HepG2 (cell line): ENCODE data around the gene NCBP2. TPM values are rescaled to one million over a fixed set of nuclear protein-coding genes. Genes with fewer than 3 reads are reported as not detected.

Experiments used
- ATAC-seq: fragments of 200-7000 bp; cut with Tn5 transposase; 3 replicates; pipeline ENCODE4 v1.9.1; 2020; ENCODE audit warnings: mild to moderate bottlenecking, moderate library complexity
- BruUV-seq: library from RNA; stranded (reverse); fragments of 400-500 nt; replicated peaks from 2 replicates; lab custom pipeline; 2021; lab: Mats Ljungman, UMichigan
- CTCF ChIA-PET: fragments of 300-600 bp; formaldehyde crosslinking; extraction: SDS; loops from one replicate; lab custom pipeline; 2021; ENCODE audit warnings: low total read pairs, inconsistent platforms, low intra/inter-chr PET ratio; lab: Yijun Ruan, JAX
- POLR2A ChIA-PET: fragments of 350-600 bp; sonication (Branson Sonifier 250); formaldehyde crosslinking; loops from one replicate; lab custom pipeline; 2020; ENCODE audit warnings: antibody characterized with exemption, inconsistent platforms; lab: Yijun Ruan, JAX
- DNase-seq: peaks from one replicate; pipeline ENCODE4 v3.0.0-alpha.2; 2015; ENCODE audit warnings: low spot score
- FAIRE-seq: peaks from 3 replicates; lab custom pipeline; 2011; peaks lifted over from hg19 to GRCh38; lab: Jason Lieb, UNC
- H2AFZ ChIP-seq: one replicate; pipeline ENCODE4 v1.6.1; 2011; ENCODE audit warnings: low read length, inconsistent platforms
- H3K27ac ChIP-seq: fragments of 300-600 bp; 3 replicates; pipeline ENCODE4 v1.8.0; 2011; ENCODE audit warnings: mixed run types, mild to moderate bottlenecking, mixed read lengths, low read length, inconsistent platforms; ENCODE audit not compliant: insufficient read depth; ENCODE audit errors: extremely low read length
- H3K27me3 ChIP-seq, 2 experiments: fragments of 200-600 bp in 1 of 2; 2 replicates in 1 of 2; 3 replicates in 1 of 2; pipeline versions ENCODE4 v1.6.0 to v1.8.0; 2011; ENCODE audit warnings: low read length in 2 of 2, mild to moderate bottlenecking in 2 of 2, moderate library complexity in 2 of 2, inconsistent platforms in 1 of 2; ENCODE audit not compliant: insufficient read depth in 2 of 2, control insufficient read depth in 1 of 2
- H3K36me3 ChIP-seq, 2 experiments: fragments of 200-600 bp in 1 of 2; replicated peaks in 1 of 2; 2 replicates in 1 of 2; 3 replicates in 1 of 2; pipeline versions ENCODE4 v1.5.1 to v1.8.0; 2011; ENCODE audit warnings: low read length in 2 of 2, inconsistent platforms in 1 of 2; ENCODE audit not compliant: insufficient read depth in 2 of 2, control insufficient read depth in 1 of 2
- H3K4me1 ChIP-seq: 2 replicates; pipeline ENCODE4 v1.5.1; 2012; ENCODE audit warnings: low read length, inconsistent platforms; ENCODE audit not compliant: insufficient read depth
- H3K4me2 ChIP-seq: 2 replicates; pipeline ENCODE4 v1.6.0; 2011; ENCODE audit warnings: low read depth, low read length, inconsistent platforms
- H3K4me3 ChIP-seq, 3 experiments: fragments of 200-600 bp in 1 of 3; sonication (generic), shearing (Covaris generic) in 1 of 3; replicated peaks in 1 of 3; 2 replicates each; pipeline ENCODE4 v1.5.1; 2011 to 2016; ENCODE audit warnings: low read length in 3 of 3, inconsistent platforms in 2 of 3, low read depth in 2 of 3, mild to moderate bottlenecking in 2 of 3, control low read depth in 1 of 3, mixed read lengths in 1 of 3; ENCODE audit not compliant: insufficient read depth in 1 of 3
- H3K79me2 ChIP-seq: one replicate; pipeline ENCODE4 v1.6.1; 2011; ENCODE audit warnings: low read length, inconsistent platforms; ENCODE audit not compliant: insufficient read depth
- H3K9ac ChIP-seq: 2 replicates; pipeline ENCODE4 v1.6.0; 2011; ENCODE audit warnings: mild to moderate bottlenecking, low read depth, low read length, inconsistent platforms; ENCODE audit not compliant: insufficient read depth
- H3K9me3 ChIP-seq: 2 replicates; pipeline ENCODE4 v1.5.1; 2012; ENCODE audit warnings: mild to moderate bottlenecking, low read length
- H4K20me1 ChIP-seq: 2 replicates; pipeline ENCODE4 v1.6.0; 2011; ENCODE audit warnings: inconsistent platforms, mild to moderate bottlenecking, low read length, moderate library complexity; ENCODE audit not compliant: insufficient read depth
- FOXK2 ChIP-seq: fragments of 450-650 bp; IDR thresholded peaks from 2 replicates; pipeline ENCODE4 v1.6.1; 2016
- HNRNPUL1 ChIP-seq: fragments of 200-400 bp; formaldehyde crosslinking; IDR thresholded peaks from 2 replicates; pipeline ENCODE4 v1.6.1; 2017; ENCODE audit warnings: low read depth, mild to moderate bottlenecking, low read length, moderate library complexity
- NCOA1 ChIP-seq: sonication (generic); formaldehyde crosslinking; IDR thresholded peaks from 2 replicates; pipeline ENCODE4 v1.9.0; 2021; ENCODE audit warnings: missing genetic modification reagents
- SIN3B ChIP-seq: fragments of 150-350 bp; IDR thresholded peaks from 2 replicates; pipeline ENCODE4 v1.6.1; 2014; ENCODE audit warnings: low read length
- SOX6 ChIP-seq, 2 experiments: fragments of 450-650 bp in 1 of 2; sonication (generic) in 1 of 2; formaldehyde crosslinking in 1 of 2; IDR thresholded peaks; 2 replicates each; pipeline versions ENCODE4 v1.4.0 to v1.6.1; 2017 to 2020; ENCODE audit warnings: antibody characterized with exemption in 1 of 2, mild to moderate bottlenecking in 1 of 2, missing genetic modification reagents in 1 of 2
- TAF15 ChIP-seq: fragments of 200-400 bp; formaldehyde crosslinking; IDR thresholded peaks from one replicate; pipeline ENCODE4 v1.6.1; 2018; ENCODE audit warnings: mild to moderate bottlenecking, low read depth, low read length; ENCODE audit not compliant: poor library complexity, severe bottlenecking
- TGIF2 ChIP-seq: IDR thresholded peaks from 2 replicates; pipeline ENCODE4 v1.6.1; 2016; ENCODE audit warnings: control low read depth, missing compliant biosample characterization
- ZBTB20 ChIP-seq: sonication (generic); formaldehyde crosslinking; IDR thresholded peaks from 2 replicates; pipeline ENCODE4 v1.8.1; 2023; ENCODE audit warnings: missing genetic modification reagents, low read depth, mild to moderate bottlenecking, borderline replicate concordance
- ZNF24 ChIP-seq: fragments of 450-650 bp; IDR thresholded peaks from 2 replicates; pipeline ENCODE4 v1.6.1; 2017; ENCODE audit warnings: antibody characterized with exemption, mild to moderate bottlenecking
- ZNF407 ChIP-seq: sonication (generic); formaldehyde crosslinking; IDR thresholded peaks from one replicate; pipeline ENCODE4 v1.5.1; 2020; ENCODE audit warnings: mild to moderate bottlenecking, missing genetic modification reagents; ENCODE audit errors: not compliant biosample characterization
- ZNF747 ChIP-seq: sonication (generic); formaldehyde crosslinking; IDR thresholded peaks from 2 replicates; pipeline ENCODE4 v1.8.1; 2023; ENCODE audit warnings: missing genetic modification reagents, mild to moderate bottlenecking, borderline replicate concordance
- WGBS: methylation state at CpG from one replicate; pipeline ENCODE4 v1.1.6; 2017; ENCODE audit warnings: low lambda C conversion rate; 5-methylcytosine and 5-hydroxymethylcytosine counted together
- in situ Hi-C: cut with HindIII; loops from 2 replicates; pipeline ENCODE4 v1.10.0; 2017; ENCODE audit warnings: low pct_unique_long_range_greater_than_20kb; ENCODE audit not compliant: extremely low pct_ligation_motif_present
- intact Hi-C: fragments of 100-400 bp; cut with micrococcal nuclease; formaldehyde crosslinking; loops from one replicate; pipeline ENCODE4 v1.10.0; 2022; ENCODE audit not compliant: unreplicated experiment
- polyA plus RNA-seq, 8 experiments: library from polyadenylated mRNA; depleted of rRNA in 3 of 8; stranded (reverse) in 7 of 8; unstranded in 1 of 8; fragments of >200 nt; fragmentation: Illumina TruSeq in 4 of 8; extraction: Trizol in 4 of 8; gene quantifications; 2 replicates each; pipeline versions ENCODE4 v1.2.1 to v1.2.3, GENCODE V29; 2011 to 2016; ENCODE audit warnings: low read depth in 4 of 8, missing spikeins in 1 of 8, mixed read lengths in 1 of 8; ENCODE audit not compliant: insufficient read depth in 1 of 8
- total RNA-seq, 5 experiments: library from RNA; depleted of rRNA; stranded (reverse); fragments of >200 nt; fragmentation: Illumina TruSeq; extraction: Trizol; gene quantifications; 2 replicates each; pipeline ENCODE4 v1.2.3, GENCODE V29; 2016; ENCODE audit warnings: low read depth in 1 of 5
- TF ChIP-seq, protein P1 (sequence below): conservative IDR thresholded peaks from 2 replicates; pipeline ENCODE4 v1.6.1; 2018; ENCODE audit warnings: missing genetic modification reagents

Gene NCBP2
- total and polyA plus RNA-seq, 2 of the 13 experiments (the other 11 are each of a cell fraction or from before 2014, with no cell fraction given): 58.7 to 95.5 TPM

- TSS peak; percentile 16 for BruUV-seq
- FAIRE-seq (no peak), DNase-seq (no peak), ATAC-seq (no peak)
- no peaks in the 10 kb centered on the region for H3K79me2 ChIP-seq
- intact Hi-C loops: no loop called here
- H3K36me3 ChIP-seq: peaks cover 24 to 78% of the 10 kb centered on the region in 2 experiments
- H3K27ac ChIP-seq: no peak overlapping the region
- H4K20me1 ChIP-seq: no peaks in the 10 kb centered on the region
- ChIA-PET POLR2A (no interaction called here), CTCF (no interaction called here)
- 96% methylated on average over 12 of the region's 12 CpGs for WGBS
- H3K4me2 ChIP-seq: no peak overlapping the region
- H3K27me3 ChIP-seq: no peaks in the 10 kb centered on the region
- in situ Hi-C loops: no loop called here
- no peaks in the 10 kb centered on the region for H3K9me3 ChIP-seq
- no peak overlapping the region for H3K9ac ChIP-seq
- no peak overlapping the region for H2AFZ ChIP-seq
- H3K4me1 ChIP-seq: peaks cover 6% of the 10 kb centered on the region; the same call in 1 of the 2 replicates
- no peak overlapping the region for H3K4me3 ChIP-seq
- TF ChIP-seq ZNF407 (CRISPR knock-in tag) (no peak), ZBTB20 (CRISPR knock-in tag) (no peak), SOX6 (IDR thresholded peaks at IDR 0.05) (no peak), SOX6 (CRISPR knock-in tag; IDR thresholded peaks at IDR 0.05) (no peak), HNRNPUL1 (no peak), FOXK2 (no peak), TAF15 (no peak), SIN3B (no peak), ZNF24 (no peak), TGIF2 (CRISPR knock-in tag) (no peak), NCOA1 (CRISPR knock-in tag) (no peak), ZNF747 (CRISPR knock-in tag) (no peak)
- TF ChIP-seq, protein P1, sequence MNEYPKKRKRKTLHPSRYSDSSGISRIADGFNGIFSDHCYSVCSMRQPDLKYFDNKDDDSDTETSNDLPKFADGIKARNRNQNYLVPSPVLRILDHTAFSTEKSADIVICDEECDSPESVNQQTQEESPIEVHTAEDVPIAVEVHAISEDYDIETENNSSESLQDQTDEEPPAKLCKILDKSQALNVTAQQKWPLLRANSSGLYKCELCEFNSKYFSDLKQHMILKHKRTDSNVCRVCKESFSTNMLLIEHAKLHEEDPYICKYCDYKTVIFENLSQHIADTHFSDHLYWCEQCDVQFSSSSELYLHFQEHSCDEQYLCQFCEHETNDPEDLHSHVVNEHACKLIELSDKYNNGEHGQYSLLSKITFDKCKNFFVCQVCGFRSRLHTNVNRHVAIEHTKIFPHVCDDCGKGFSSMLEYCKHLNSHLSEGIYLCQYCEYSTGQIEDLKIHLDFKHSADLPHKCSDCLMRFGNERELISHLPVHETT (CRISPR knock-in tag): no peak
These were observed 10.3 kb downstream of the NCBP2 start for GRCh38 chr3:196931828-196932587.
